GM15510 (cell line): ENCODE data around the gene AOX1.

ENCODE experiments used
- POLR2A ChIP-seq: IDR thresholded peaks from 3 replicates; pipeline ENCODE4 v1.6.1; 2011; ENCODE audit warnings: borderline replicate concordance; ENCODE audit not compliant: insufficient read length; ENCODE audit errors: extremely low read depth

AOX1 gene

DNA sequence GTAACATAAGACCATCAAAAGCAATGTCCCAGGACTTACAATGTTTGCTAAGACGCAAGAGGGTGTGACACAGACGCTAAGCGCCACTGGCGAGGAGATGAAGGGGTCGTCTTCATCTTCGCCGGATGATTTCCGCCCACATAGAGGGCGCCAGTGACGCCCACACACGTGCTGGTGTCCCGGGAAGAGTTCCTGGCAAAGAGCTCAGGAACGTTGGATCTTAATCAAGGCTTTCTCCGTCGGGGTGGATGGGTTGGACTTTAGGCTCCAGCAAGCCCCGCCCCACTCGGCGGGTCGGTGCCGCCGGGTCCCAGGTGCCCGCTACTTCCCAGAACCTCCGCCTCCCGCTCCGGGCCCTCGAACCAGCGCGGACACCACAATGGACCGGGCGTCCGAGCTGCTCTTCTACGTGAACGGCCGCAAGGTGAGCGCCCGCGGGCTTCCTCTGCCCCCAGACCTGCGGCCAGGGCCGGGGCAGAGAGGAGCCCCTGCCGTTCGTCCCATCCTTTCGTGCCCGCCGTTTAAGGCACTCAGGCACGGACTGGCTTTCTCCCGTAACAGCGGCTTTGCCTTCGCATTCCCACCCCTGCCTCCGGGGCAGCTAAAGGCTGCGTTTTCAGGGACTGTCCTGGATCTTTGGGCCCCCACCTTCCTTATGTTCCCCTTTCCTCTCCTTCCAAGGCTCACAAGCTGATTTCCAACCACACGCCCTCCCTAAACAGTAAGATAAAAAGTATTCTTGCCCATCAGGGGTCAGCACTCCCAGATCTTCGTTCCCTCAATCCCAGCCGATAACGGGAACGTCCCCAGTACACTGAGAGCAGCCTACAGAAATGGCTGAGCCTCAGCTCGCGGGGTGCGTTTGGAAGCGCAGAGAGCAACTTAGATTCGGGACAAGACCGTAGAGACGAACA, at the start of gene AOX1:
Gene AOX1, plus strand, starts transcription at position 285 of the 914 bp plus-strand sequence. Its CDS starts 95 bp downstream, at position 380.
- no peak for TF ChIP-seq POLR2A

DNA sequence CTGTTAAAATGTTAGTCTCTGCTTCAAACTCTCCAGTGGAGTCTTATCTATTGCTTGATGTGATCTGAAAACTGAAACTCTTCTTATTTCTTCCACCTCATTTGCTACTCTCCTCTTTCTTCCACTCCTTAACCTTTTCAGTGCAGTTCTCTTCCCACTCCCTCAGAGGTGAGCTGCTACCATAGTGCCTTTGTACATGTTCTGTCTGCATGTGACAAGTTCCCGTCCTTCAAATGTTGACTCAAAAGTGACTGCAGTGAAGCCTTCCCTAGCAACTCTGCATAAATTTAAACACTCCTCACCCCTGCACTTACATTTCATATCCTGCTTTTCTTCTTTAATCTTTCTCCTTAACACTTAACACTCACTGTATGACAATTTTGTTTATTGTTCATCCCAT, 47.7 kb upstream of the AOX1 start:
- no peak for TF ChIP-seq POLR2A

DNA sequence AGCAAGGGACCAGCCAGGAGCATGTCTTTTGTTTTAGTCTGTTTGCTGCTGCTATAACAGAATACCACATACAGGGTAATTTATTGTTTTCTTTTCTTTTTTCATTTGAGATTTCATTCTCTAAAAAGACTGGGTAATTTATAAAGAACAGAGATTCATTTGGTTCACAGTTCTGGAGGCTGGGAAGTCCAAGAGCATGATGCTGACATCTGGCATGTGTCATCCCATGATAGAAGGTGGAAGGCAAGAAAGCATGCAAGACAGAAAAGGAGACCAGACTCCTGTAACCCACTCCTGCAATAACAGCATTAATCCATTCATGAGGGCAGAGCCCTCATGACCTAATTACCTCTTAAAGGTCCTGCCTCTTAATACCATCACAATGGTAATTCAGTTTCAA, 45.0 kb upstream of the AOX1 start:
- TF ChIP-seq POLR2A = no peak

- TF ChIP-seq POLR2A = no peak
Observed at GRCh38 chr2:200567932-200568331, 17.9 kb upstream of the AOX1 start.

DNA sequence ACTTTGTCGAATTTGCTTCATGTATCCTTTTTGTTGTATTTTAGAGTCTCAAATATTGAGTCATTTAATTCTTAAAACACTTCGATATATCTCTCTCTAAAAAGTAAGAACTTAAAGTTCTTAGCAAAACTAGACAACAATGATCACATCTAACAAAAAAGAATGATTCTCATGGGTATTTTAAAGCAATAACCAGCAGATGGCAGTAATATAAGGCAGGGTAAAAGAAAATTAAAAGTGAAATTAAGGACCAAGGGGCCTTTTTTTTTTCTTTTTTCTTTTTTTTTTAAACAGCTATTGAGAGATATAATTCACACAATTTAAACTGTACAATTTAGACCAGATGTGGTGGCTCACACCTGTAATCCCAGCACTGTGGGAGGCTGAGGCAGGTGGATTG, 9.9 kb upstream of the AOX1 start:
- no peak for TF ChIP-seq POLR2A

GRCh38 chr2:200577027-200577426, 8.8 kb upstream of the AOX1 start:
- TF ChIP-seq POLR2A = no peak

DNA sequence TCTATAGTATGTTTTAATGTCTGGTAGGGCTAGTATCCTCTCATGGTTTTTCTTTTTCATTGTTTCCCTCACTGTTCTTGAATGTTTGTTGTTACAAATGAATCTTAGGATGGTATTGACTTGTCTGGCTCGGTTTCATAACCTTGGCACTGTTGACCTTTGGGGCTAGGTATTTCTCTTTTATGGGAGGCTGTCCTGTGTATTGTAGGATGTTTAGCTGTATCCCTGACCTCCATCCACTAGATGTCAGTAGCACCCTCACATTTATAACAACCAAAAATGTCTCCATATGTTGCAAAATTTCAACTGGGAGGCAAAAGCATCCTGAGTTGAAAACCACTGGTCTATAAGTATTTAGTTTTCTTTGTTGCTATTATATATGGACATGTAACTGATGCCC, 7.0 kb upstream of the AOX1 start:
- TF ChIP-seq POLR2A = no peak

DNA sequence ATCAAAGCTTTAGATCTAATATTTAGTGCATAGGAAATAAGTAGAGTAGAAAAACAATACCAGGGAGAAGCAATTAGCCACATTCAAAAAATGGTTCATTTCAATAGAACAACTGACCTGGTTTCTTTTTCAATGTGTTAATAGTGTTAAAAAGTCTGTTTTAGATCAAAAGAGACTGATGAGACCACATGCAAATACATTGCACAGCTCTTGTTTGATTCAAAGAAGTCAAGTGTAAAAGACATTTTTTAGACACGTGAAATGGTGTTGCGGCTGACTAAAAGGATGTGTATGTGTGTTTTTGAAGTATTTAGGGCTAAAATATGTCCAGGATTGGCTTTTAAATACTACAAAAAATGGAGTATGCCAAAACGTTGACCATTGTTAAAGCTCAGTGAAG, 1.2 kb upstream of the AOX1 start:
- TF ChIP-seq POLR2A = no peak

- TF ChIP-seq POLR2A = no peak
Observed at GRCh38 chr2:200585340-200585729, 479 bp upstream of the AOX1 start.

GRCh38 chr2:200586644-200586975, 796 bp downstream of the AOX1 start:
- no peak for TF ChIP-seq POLR2A

DNA sequence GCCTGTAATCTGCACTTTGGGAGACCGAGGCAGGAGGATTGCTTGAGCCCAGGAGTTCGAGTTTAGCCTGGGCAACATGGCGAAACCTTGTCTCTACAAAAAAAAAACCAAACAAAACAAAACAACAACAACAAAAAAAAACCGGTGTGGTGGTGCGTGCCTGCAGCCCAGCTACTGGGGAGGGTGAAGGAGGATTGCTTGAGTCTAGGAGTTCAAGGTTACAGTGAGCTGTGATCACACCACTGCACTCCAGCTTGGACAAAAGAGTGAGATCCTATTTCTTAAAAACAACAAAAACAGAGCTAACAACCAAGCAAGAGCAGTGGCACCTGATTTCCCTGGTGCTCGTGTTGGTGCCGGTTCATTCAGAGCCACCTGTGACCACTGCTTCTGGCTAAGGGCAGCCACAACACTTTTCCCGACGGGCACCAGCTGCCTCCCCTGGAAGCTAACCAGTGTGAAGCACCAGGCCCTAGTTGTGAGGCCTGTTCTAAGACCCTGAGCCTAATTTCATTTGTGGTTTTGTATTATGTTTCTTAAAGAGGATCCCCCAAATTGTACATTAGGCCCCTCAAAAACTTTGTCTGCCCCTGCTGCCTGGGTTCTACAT, 1.3 kb downstream of the AOX1 start:
- no peak for TF ChIP-seq POLR2A

DNA sequence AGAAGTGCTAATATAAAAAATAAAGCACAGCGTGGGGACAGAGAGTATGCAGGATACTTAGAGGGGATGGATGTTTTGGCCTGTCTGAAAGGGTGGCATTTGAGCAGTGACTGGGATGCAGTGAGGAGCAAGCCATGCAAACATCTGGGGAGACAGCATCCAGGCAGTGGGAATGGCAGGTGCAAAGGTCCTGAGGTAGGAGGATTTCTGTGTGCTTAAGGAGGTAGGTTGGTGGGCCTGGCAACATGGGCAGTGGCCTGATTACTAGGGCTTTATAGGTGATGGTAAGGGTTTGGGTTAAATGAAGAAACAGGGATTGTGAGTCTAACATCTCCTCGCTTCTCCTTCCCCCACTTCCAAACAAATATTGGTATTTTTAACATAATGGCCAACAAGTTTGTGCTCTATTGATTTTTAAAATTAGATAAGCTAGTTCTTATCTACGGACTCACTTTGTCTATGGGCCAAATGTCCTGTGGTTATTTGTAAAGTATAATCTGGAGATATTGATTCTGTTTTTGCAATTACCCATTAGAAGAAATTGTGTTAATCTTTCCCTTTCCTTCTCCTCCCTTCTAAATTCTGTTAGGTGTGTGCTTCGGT, 2.4 kb downstream of the AOX1 start:
- TF ChIP-seq POLR2A = no peak

GRCh38 chr2:200590090-200590489, 4.3 kb downstream of the AOX1 start:
- no peak for TF ChIP-seq POLR2A

DNA sequence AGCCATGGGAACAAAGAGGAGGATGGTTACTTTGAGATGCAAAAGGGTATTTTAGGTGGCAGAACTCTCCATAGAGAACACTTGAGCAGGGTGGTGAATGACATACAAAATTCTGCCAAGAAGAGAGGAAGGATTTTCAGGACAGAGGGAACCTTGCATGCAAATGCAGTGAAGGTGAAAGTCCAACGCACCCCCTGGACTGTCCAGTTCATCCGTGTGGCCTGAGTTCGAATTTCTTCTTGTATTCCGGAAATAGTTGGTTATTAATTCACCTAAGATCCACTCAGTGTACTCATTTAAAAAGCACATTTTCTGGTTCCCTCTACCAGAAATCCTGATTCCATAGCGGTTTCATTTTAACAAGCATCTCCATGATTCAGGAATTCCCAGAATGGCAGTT, 5.5 kb downstream of the AOX1 start:
- TF ChIP-seq POLR2A = no peak

- TF ChIP-seq POLR2A = no peak
Observed at GRCh38 chr2:200592406-200593075, 6.7 kb downstream of the AOX1 start.
